Activated CD8-positive, alpha-beta memory T cell treated with anti-CD3 and anti-CD28 coated beads for 48 hours (primary cell): ENCODE results near the gene ARMC2.

ENCODE experiments used
- DNase-seq, 3 experiments: peaks; one replicate each; pipeline ENCODE4 v3.0.0-alpha.2; 2020; ENCODE audit warnings: low read depth in 2 of 3, low spot score in 2 of 3

ARMC2 gene

DNA sequence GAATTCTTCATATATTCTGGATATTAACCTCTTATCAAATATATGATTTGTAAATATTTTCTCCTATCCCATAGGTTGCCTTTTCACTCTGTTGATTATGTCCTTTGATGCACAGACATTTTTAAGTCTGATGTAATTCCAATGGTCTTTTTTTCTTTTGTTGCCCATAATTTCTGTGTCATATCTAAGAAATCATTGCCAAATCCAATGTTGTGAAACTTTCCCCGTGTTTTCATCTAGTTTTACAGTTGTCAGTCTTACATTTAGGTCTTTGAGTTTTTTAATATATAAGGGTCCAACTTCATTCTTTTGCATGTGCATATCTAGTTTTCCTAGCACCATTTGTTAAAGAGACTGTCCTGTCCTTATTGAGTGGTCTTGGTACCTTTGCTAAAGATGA is 134.9 kb downstream of the ARMC2 start:
- no peak for DNase-seq

DNA sequence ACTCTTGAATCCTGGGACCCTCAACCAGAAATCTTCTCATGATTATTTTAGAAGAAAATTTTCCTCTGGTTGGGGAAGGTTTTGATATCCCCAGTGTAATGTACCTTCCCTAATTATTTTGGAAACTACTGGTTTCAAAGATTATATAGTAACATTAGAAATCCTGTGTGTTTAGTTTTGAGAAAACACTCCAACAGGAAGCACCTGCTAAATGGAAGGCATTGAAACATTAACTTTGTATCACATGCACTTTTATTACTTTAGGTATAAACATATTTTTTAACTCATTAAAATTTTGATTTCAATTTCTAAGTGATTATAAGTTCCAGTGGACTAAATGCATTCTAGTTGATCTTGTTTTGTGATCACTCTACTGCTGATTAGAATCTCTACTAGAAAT is 137.1 kb downstream of the ARMC2 start:
- no peak for DNase-seq

DNA sequence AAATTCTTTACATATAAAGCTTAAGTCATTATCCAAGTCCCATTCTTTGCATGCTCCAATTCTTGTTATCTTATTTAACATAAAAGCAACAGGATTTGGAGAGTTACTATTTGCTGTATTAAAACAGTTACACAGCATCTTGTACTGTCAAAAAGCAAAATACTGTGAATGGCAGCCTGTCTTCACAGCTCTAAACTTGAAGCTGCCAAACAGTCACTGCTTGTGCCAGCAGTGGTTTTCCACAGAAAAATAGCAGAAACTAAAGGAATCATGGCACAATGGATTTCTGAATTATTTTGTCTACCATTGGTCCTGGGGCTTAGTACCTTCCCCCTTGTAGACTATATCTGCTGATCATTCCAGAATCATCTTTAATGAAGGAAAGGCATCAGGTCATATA is 138.9 kb downstream of the ARMC2 start:
- DNase-seq, result no peak

DNA sequence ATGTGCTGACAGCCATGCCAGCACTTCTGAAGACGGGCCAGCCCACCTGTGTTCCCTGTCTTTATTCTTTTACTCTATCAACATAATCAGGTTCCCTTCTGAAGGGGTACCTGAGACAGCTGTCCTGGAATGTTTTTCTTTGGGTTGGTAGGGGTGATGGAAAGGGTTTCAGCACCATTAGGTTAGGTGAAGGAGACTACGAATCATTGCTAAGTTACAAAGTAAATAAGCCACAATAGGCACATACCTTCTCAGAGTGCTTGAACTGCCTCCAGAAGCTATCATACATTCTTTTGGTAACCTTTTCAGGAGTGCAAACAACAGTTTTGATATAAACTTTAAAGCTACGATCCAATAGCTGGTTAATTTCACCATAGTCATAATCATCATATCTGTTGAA is 140.1 kb downstream of the ARMC2 start:
- DNase-seq, result no peak

DNA sequence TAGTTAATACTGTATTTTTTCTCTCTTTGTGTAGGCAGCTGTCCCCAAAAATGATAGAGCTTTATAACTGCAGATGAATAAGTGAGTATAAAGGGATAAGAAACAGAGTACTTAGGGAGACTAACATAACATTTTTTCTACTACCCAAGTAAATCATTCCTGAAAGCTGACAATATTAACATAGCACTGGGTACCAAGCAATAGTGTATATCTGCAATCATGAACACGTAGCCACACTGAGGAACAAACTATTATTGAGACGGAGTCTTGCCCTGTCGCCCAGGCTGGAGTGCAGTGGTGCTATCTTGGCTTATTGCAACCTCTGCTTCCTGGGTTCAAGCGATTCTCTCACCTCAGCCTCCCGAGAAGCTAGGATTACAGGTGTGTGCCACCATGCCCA is 140.5 kb downstream of the ARMC2 start:
- DNase-seq, result no peak

DNA sequence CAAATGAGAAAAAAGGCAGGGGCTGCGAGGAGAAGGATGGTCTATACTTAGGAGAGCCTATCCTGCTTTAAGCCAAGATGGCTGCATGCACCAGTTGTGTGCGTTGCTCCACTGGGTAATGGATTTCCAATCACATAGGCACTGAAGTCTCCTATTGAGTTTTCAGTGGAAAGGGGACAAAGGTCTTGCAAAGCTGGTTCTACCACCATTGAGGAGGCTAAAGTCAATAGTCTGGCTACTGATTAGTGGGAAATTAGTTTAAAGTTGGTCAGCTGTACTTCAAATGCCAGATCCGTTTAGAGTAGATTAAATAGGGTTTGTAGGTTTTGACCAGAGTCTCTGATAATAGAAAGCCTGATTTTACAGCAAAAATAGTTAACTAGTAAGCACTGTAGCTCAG is 141.5 kb downstream of the ARMC2 start:
- no peak for DNase-seq

DNA sequence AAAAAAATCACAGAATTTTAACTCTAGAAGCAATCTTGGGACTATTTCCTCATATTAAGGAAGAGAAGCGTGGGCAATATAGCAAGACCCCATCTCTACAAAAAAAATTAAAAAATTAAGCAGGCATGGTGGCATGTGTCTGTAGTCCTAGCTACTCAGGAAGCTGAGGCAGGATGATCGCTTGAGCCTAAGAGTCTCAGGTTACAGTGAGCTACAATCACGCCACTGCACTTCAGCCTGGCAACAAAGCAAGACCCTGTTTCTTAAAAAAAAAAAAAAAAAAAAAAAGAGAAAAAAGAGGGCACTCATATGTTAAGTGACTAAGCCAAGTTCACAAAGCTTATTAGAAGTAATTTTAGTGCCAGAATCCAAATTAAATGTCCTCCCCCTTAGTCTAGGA is 145.7 kb downstream of the ARMC2 start:
- no peak for DNase-seq

DNA sequence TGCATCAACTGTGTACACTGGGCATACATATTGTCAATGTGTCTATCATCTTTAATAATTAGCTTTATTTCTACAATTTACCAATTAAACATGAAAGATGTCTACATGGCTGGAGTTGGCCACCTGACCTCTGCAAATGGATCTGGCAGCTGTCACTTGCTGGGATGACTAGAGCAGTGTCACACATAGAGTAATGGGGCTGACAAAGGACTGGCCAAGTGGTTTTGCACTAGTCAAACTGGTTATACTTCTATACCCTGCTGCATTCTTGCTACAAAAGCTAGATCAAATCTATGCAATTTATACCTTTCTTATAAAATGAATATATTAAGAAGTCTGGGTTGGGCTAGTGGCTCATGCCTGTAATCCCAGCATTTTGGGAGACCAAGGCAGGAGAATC is 147.1 kb downstream of the ARMC2 start:
- no peak for DNase-seq

DNA sequence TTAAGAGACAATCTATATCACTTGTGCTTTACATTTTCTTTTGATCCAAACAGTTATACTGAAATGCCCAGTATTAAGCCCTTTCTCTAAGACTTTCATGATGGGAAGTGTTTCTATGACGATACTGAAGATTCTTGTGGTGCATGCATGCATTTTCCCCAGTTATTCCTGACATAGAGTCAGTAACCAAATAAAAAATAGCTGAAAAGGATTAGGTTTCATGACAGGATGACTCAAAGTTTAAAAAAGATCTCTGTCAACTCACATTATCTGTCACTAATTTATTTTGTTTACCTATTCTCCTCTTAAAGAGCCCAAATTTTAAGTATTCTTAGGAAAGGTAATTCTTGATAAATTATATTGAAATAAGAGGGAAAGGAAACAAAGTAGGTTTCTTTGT is 148.0 kb downstream of the ARMC2 start:
- DNase-seq, result no peak

DNA sequence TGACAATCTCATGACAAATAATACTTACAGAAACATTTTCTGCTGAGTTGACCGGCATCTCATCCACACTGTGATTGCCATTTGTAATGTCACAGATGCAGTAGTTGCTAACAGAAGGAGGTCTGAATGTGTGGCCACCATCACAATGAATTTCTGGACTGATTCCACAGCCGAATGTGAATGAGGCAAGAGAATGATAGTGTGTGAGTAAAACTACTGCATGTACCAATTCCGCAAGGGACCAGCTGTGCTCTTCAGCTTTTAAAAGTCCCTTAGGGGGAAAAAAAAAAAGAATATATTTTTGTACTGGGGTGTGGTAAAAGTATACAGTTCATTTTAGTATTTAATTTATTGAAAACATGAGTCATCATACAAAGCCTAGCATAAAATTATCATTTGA is 150.3 kb downstream of the ARMC2 start:
- no peak for DNase-seq

DNA sequence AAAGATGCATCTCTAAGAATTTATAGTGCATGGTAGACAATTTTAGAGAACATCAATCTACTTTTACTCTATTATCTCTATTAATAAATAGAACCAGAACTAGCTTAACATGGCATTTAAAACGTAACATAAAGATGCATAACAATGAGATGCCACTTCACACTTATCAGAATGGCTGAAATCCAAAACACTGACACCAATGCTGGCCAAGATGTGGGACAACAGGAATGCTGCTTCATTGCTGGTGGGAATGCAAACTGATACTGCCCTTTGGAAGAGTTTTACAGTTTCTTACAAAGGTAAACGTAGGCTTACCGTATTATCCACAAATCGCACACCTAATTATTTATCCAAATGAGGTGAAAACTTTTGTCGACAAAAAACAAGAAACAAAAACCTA is 151.2 kb downstream of the ARMC2 start:
- DNase-seq, result no peak

DNA sequence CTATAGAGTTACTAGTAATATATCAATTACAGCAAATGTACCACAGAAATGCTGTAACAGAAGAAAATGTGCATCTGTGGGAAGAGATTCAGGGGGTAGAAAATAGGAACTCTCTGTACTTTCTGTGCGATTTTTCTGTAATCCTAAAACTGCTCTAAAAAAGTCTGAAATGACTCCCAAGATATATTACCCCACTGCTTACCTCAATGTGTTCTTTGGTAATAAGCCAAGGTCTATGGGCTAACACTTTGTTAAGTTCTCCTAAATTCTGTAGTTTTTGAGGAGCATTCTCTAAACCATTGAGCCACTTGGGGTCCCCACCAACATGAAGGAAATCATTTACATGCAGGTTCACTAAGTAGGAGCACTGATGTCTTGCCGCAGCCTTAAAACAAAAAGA is 152.1 kb downstream of the ARMC2 start:
- no peak for DNase-seq

DNA sequence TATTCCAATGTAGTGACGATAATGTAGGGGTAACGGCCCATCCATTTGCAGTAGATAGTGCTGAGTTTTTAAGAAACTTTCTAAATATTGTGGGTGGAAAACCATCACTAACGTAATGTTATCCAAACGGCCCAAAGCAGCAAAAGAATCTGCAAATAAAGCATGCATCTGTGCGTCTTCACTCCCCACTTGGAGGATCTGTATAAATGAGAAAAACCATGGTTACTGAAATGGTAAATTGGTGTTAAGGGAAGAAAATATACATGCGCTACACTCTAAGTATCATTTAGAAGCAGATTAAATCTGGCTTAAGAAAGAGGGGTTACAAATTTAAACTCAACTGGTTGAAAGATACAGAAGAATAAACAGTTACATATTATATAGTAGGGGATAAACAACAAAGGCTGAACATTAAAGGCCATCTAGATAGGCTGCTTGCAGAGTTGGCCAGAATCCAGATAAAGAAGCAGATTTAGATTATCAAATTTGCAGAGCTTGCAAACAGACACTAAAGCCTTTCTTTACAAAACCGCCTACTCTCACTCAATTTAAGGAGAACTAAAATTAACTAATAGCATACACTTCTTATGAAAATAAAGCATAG is 153.2 kb downstream of the ARMC2 start:
- DNase-seq, result no peak

DNA sequence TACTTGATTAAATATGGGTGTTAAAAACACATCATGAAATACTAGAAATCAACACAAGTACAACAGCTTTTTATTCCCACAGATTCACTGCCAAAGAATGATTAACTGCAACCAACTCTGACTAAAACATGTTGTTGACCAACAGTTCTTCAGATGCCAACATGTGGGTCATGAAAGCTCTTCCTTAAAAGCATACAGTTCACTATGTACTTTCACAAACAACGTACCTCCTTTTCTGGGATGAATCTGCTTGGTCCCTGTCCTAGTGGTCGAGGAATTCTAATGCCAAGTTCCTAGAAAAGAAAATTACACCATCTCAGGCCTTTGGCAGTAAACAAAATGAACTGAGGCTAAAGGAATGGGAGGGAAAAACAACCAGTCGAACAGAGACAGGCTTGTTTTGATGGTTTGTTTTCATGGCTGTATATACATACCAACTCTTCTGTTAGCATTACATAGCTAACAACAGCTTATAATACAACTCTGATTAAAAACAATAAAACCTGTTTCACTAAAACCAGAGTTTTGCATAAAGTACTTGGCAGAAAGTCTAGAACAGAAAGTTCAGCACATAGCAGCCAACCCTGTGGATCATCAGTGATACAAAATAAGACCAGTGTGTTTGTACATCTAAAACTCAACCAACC is 154.0 kb downstream of the ARMC2 start:
- no peak for DNase-seq

DNA sequence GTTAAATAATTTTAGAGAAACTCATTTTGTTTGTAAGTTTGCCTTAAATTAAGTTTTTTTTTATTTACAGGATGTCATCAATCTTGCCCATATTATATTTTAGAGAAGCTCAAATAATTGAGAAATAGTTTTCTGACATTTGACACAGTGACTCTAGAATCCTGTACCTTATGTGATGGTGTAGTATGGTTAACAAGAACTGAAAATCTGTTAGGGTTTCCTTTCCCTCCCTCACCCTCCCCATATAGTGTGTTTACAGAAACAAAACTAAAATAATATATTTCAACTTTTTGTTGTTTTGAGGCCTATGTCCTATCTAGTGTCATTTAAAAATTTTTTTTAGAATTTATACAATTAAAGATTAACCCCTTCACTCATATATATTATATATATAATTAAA is 154.7 kb downstream of the ARMC2 start:
- DNase-seq, result no peak

DNA sequence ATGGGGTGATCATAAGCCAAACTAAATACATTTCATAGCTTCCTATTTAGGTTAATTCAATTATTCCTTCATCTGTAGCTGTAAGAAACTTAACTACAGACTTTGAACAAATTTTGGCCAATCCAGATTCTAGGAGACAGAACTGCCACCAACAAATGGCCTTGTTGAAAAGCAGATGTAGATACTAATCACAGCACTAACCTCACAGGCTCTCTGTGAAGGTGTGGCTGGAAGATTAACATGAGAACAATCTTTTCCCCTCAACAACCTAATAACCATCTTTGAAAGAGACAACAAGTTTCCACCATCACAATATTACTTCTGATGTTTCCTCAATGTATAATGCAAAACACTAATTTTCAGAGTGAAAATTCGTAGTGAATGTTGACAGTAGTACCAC is 158.6 kb downstream of the ARMC2 start:
- no peak for DNase-seq

DNA sequence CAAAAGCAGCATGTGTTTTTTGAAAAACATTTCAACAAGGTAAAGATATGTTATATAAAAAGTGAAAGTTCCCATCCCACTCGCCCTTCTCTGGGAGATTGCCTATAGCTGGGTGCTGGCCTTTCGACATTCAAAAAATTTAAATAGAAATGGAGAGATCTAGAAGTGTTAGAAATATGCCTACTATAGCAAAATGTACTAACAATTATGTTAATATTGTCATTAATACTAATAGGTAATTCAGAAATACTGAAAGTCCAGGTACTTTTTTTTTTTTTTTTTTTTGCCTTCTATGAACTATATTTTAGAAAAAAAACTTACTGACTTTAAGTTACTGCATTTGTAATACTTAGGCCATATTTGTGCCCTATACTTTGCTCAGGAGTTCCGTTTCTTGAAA is 159.3 kb downstream of the ARMC2 start:
- DNase-seq, result no peak

DNA sequence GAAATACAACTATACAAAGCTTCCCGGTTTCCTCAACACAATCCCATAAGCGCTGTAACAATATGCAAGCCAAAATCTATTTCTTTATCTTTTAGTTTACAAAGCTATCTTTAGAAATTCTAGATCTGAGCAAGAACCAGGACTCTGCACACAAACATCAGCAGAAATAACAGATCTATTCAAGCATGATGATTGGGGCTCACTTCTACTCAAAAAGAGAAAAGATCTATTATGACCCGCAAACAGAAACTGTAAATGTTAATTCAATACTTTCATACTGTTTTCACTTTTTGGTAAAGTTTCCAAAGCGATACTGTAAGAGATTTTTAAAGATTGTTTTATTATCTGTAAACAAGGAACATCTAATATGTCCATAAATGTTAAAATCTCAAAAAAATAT is 159.8 kb downstream of the ARMC2 start:
- no peak for DNase-seq

DNA sequence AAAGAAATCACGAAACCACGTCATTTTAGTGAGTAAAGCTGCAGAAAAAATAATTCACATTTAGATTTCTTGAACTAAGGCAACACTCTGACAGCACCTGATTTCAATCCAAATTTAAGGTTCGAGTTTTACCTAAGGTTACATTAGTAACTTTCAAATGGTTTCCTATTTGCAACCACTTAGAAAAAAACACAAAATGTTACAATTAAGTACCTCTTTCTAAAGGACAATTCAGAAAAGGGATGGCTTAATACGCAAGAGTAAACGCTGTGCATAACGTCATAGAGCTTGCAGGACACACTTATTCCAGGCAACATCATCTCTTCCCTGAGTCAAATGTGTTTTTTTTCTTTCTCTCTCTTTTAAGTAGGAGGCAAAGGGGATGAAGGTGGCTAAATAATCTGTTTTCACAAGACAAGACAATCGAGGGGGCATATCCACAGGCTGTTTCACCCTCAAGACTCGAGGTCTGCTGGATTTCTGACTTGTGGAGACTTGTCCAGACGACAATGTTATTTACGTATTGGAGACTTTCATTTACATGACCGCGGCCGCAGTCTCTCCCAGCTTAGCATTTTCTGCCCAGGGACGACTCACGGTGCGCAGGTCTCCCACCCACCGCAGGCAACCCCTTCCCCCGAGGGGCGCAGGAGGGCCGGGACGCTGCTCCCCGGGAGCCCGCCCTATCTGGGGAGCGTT is 160.5 kb downstream of the ARMC2 start:
- peak in 1 of 3 experiments; percentile 16 for DNase-seq

DNA sequence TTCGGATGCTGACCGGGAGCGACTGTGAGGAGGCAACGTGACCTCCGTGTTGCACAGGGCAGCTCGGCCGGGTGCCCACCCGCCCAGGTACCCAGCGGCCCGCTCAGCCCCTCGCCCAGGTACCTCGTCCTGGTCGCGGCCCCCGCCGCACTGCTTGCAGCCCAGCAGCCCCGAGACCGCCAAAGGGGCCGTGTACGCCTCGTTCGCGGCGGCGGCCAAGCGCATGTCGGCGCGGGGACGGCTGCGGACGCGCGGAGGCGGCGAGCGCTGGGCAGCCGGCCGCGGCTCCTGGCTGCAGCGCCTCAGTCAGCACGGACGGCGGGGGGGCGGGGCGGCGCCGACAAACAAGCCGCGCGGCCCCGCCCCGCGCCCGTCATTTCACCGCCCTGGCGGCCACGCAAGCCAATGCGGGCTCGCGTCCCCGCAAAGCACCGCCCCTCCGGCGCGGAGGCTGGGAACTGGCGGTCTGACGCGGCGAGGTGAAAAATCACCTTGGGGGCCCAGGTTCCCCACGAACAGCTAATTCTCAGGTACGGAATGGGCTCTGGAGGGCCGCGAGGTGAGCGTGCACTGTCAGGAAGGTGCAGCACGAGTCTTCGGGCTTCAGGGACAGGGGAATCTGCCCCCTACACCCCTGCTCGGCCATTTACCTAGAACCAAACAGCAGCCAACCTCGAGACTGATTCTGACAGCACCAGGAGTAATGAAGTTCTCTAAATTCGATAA is 161.2 kb downstream of the ARMC2 start:
- peak; percentile 74 to 81 (median 77) for DNase-seq

DNA sequence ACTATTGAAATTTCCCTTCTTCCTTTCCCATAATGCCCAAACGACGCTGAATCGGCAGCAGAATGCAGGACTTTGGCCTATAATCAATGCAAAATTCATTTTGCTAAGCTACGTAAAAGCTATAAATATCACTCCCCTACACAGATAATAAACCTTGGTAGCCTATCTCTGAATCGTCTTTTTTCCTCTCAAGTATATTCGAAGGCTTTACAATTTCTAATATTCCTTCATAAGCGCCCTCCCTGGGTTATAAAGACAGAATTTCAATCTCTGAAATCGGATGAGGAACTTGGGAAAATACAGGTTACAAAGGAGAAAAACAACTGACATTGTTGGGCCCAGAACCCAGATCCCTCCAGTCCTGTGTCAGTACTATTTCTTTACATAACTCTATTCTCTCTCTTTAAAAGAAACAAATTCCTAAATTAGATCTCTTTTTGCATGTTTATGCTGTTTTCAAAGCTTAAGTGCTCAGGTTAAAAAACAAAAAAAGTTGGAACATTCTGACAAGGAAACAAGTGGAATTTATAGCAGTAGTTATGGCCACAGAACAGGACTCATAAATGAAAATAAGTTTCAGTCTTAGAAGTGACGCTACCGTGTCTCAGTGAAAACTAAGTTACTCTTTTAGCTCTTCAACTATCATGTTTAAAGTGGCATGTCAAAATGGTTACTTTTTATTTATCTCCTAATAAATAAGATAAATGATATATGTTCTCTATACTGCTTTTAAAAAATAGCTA is 161.9 kb downstream of the ARMC2 start:
- no peak for DNase-seq
